ENCODE measurements around the gene RPH3AL.
"Not testable (repeated sequence)": the region's sequence is repeated elsewhere in the genome, so short reads cannot be mapped to it uniquely, and the experiment has no call there.

Gene RPH3AL

DNA sequence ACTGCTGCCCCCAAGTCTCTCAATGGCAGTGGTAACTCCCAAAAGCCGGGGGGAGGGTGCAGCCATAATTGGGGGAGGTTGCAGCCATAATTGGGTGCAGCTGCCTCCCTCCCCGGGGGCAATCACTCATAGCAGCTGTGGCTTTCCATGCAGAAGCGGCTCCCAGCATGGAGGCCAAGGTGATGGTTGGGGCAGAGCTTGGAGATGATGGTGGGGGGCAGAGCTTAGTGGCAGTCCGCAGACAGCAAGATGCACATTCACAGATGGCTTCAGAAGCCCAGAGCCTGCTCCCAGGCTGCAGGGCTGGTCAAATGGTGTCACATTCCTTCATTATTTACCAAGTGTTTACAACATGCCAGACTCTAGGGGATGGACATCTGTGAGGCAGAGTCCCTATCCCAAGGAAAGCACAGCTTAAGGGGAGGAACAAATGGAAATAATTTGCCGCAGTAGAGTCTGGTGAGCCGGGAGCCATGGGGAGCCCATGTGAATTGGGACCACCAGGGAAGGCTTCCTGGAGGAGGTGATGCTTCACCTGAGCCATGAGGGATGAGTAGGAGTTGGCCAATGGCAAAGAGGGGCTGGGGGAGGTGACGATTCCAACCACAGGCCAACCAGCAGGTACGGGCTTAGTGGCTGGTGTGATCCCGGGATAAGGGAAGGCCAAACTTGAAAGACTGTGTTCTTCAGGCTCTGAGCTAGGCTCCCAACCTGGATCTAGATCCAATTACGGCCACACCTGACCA, 179.3 kb downstream of the RPH3AL start:
- DNase-seq: no peak

DNA sequence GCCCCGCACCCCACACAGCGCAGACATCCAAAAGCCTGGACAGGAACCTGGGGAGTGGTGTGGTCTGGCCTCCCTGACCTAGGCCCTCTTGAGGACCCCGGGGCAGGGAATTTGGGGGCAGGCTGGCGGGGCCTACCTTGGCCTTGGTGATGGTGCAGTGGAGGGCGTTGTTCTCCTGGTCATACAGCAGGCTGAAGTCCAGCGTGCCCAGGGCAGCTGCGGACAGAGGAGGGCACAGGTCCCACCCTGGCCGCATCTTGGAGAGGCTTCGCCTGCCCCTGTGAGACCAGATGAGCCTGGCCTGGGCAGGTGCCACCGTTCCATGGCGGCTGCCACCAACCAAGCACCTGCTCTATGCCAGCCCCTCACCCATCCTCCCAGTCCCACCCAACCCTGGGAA, 180.2 kb downstream of the RPH3AL start:
- no peak for DNase-seq

DNA sequence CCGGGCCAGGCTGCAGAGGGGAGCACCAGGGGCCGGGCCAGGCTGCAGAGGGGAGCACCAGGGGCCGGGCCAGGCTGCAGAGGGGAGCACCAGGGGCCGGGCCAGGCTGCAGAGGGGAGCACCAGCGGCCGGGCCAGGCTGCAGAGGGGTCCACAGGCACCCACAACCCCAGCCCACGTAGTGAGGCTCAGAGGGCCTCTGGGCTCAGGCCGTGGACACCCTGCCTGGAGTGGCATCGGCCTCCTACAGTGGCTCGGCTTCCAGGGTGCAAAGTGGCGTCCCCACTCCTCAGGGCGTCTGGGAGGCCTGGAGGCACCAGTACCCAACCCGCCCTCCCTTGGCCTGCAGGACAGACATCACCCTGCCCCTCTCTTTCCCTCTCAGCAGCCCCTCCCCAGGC, 180.7 kb downstream of the RPH3AL start:
- DNase-seq: no peak

DNA sequence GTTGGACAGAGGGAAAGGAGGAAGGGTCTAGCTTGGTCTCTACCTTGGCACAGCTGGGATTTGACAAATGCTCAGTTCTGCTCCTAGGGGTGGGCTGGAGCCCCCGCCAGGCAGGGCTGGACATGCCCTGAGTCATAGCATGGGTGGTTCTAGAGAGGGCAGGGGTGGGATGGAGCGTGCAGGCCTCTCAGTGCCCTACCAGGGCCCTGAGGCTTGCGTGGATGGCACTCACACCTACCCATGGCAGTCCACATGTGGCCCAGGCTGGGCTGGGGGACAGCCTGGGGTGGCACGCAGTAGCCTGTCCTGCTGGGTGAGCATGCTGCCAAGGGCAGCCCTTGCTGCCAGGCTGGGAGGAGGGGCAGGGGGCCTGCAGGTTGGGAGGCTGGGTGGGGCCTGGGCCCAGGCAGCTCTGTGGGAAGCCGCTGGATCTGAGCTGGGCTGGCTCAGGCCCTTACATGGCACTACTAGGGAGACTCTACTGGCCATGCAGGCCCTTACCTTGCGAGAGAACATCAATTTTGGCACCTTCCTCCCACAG, 182.4 kb downstream of the RPH3AL start:
- no peak for DNase-seq

DNA sequence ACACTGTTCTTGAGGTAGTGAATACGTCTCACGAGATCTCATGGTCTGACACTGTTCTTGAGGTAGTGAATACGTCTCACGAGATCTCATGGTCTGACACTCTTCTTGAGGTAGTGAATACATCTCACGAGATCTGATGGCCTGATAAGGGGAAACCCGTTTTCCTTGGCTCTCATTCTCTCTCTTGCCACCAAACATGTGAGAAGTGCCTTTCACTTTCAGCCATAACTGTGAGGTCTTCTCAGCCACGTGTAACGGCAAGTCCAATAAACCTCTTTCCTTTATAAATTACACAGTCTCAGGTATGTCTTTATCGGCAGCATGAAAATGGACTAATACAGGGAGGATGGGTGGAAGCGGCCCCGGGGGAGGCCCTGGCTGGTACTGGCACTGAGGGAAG, 184.0 kb downstream of the RPH3AL start:
- not testable (repeated sequence) for DNase-seq

DNA sequence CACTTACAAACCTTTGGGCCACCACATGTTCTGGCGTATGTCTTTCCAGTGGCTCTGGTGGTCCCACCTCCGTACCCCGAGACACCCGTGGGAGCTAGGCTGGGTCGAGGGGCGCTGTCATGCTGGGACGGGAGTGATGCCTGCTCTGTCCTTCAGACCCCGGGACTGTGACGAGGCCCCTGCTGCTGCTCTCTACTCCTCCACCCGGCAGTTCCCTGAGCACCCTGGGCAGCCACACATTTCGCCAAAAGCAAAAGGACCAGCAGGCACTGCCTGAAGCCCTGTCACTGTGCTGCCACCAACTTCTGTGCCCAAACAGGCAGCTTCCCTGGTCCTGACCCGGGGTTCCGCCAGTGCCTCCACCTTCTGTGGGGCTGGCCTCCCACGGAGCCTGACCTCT, 186.7 kb downstream of the RPH3AL start:
- no peak for DNase-seq

DNA sequence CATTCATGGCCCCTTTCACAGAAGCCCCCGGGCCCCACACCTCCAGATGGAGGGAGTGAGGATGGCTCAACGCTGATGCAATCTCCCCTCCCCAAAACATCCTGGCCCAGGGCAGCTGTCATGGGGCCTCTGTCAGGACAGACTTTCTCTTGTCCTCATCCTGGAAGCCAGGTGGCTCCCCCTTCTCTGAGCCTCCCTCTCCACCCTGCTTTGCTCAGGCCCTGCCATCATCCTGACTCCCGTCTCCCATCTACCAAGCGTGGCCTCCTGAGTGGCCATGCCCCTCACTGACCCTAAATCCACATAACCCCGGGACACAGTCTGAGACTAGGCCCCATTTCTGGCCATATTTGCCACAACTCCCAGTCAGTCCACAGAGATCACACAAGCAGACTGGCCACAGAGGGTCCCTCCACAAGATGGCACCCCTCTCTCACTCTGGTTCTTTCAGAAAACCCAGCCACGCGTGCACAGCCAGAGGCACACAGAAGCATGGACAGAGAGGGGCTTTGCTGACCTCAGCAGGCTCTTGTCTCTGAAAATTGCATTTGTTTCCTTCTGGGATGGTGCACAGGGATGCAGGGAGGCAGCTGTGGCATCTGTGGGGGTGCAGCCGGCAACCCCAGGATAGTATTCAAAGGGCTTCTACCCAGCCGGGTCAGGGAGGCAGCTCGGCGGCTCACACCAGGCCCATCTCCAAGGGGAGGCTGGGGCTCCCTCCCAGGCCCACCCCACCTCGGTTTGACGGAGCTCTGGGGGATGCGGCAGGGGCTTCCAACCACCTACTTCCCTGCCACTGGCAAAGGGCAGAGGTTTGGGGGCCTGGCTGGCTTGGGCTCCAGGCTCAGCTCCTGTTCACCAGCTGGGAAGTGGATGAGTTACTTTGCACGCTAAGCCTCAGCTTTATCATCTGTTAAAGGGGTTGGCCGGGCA, 188.0 kb downstream of the RPH3AL start:
- DNase-seq: peak in 9 of 14 donors; percentile 2 to 59 (median 36)

DNA sequence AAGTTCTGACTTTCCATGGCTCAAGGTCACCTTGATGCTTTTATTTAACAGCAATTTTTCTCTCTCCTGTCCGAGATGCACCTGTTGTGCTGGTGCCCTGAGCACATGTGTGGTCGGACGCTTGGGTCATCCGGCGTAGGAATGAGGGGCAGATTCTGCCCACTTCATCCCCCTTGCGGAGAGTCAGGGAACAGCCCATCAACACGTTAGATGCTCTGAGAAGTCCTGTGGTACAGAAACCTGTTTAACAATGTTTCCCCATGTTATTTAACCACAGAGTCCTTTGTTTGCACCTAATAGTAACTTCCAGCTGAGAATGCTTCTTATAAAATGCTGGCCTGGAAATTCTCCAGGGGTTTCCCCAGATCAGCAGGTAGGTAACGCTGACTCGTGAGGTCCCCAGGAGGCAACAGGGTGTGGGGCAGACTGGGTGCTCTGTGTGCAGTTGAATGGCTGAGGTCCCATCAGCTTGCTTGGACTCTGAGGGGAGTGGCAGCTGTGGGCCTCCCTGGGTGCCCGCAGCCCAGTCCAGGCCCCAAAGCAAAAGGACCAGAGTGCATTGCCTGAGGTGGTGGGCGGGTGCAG, 189.0 kb downstream of the RPH3AL start:
- no peak for DNase-seq

DNA sequence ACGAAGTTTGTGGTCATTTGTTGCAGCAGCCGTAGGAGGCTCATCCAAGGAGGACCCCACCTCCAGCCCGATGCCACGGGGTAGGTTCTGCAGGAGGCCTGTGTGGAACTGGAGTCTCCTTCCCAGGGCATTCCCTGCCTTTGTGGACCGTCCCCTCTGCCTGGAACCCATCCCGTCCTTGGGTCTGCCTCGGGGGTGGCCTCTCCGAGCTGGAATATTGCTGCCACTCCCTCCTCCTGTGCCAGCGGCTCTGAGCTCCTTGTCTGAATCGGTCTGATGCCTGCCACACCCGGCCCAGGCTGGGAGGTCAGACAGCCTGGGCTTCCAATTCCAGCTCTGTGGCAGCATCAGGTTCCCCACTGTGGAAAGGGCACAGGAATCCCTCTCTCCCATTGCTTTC, 189.9 kb downstream of the RPH3AL start:
- DNase-seq: no peak
